Lower leg skin (tissue), 3 donors: ENCODE data around the gene RB1.

Source experiments
- CTCF ChIP-seq, 3 donors: fragments of 450-650 bp; IDR thresholded peaks; one replicate each; pipeline ENCODE4 v1.5.1; 2016; ENCODE audit warnings: antibody characterized with exemption in 3 of 3, mild to moderate bottlenecking in 3 of 3, moderate library complexity in 2 of 3
- POLR2A ChIP-seq, 2 donors: fragments of 450-650 bp; IDR thresholded peaks; one replicate each; pipeline ENCODE4 v1.6.1; 2016 to 2017; ENCODE audit warnings: antibody characterized with exemption in 2 of 2, mild to moderate bottlenecking in 1 of 2, moderate library complexity in 1 of 2

- no peak for TF ChIP-seq POLR2A (IDR thresholded peaks at IDR 0.05)
- no peak for TF ChIP-seq CTCF (IDR thresholded peaks at IDR 0.05)
These were observed 99.6 kb downstream of the RB1 start for GRCh38 chr13:48403151-48403631.
